Heart left ventricle (tissue), 13 donors: ENCODE data around the gene NDUFB10.

Experiments
- POLR2A ChIP-seq, 2 donors: fragments of 450-650 bp; IDR thresholded peaks; one replicate each; pipeline ENCODE4 v1.6.1; 2017; ENCODE audit warnings: antibody characterized with exemption in 2 of 2, mild to moderate bottlenecking in 2 of 2, moderate library complexity in 2 of 2
- TF ChIP-seq, protein P1 (sequence below), 12 donors: fragments of 200-600 bp; sonication (generic) in 4 of 12; IDR thresholded peaks; one replicate each; pipeline versions ENCODE4 v1.5.0 to v1.8.0; 2018 to 2022; ENCODE audit warnings: antibody characterized with exemption in 12 of 12, mild to moderate bottlenecking in 5 of 12
- donor health status: ischemic (EF 13 %, LVEDD 7.1; RV severe dilation, severe dysfunction).
- donor health status: DM: no; HTN: yes; CAD: no.
- donor health status: DM: no; HTN: no; CAD: no.
- donor health status: ischemic (EF 25% LVEDD 6.9; RV normal size, moderate dysfunction).
- donor health status: ischemic (EF 25% LVEDD 5.7; RV mildly dilated, moderate dysfunction).
- donor health status: ischemic (EF 35%, LVEDD 5.7; RV mildly dilated, moderate dysfunction).
- donor health status: nonischemic (EF 11% LVEDD 7.7; RV severe dilation, severe dysfunction).
- donor health status: DM: yes; HTN: yes; CAD: no.
- donor health status: PGD.
- donor health status: ischemic (EF 29% LVEDD 5.4; RV normal size, mild dysfunction).
- donor health status: nonischemic (EF 23%, LVEDD 6.1; RV moderate dilation, normal function).

DNA sequence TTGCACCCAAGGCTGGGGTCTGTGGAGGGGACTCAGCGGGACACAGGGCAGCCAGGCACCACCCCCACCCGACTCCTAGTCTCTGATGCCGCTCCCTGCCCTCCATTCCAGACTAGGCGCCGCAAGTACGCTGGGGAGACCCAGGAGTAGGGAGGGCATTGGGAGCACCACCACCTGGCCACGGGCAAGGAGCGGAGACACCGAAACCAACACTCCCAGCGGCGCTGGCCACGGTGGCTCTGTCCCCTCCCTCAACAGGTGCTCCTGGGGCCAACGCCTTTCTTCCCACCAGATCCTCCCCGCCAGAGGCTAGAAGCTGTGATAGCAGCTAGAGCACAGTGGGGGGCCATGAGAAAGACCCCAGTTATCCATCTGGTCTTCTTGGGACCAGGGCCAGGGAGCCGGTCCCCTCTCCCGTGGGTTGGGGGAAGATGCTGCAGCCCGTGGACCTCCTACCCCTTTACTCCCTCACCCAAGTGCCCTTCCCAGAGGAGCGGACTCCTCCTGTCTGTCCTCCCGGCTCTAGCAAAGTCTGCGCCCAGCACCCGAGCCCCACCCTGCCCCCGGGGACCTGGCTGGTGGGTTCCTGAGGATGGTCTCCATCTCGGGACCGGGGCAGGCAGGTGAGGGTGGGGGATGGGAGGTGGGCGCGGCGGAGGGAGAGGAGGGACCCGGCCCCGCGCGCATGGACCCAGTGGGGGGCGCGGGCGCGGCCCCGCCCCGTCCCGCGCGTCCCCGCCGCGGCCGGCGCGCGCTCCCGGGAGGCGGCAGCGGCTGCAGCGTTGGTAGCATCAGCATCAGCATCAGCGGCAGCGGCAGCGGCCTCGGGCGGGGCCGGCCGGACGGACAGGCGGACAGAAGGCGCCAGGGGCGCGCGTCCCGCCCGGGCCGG lies 30.1 kb downstream of the NDUFB10 start, which contains the start of gene SYNGR3:
- TF ChIP-seq POLR2A (IDR thresholded peaks at IDR 0.05), result no peak
- TF ChIP-seq, protein P1, sequence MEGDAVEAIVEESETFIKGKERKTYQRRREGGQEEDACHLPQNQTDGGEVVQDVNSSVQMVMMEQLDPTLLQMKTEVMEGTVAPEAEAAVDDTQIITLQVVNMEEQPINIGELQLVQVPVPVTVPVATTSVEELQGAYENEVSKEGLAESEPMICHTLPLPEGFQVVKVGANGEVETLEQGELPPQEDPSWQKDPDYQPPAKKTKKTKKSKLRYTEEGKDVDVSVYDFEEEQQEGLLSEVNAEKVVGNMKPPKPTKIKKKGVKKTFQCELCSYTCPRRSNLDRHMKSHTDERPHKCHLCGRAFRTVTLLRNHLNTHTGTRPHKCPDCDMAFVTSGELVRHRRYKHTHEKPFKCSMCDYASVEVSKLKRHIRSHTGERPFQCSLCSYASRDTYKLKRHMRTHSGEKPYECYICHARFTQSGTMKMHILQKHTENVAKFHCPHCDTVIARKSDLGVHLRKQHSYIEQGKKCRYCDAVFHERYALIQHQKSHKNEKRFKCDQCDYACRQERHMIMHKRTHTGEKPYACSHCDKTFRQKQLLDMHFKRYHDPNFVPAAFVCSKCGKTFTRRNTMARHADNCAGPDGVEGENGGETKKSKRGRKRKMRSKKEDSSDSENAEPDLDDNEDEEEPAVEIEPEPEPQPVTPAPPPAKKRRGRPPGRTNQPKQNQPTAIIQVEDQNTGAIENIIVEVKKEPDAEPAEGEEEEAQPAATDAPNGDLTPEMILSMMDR (IDR thresholded peaks at IDR 0.05), result no peak
